Neural cell (in vitro differentiated cells): ENCODE measurements around the gene DEK. TPM values are rescaled to one million over a fixed set of nuclear protein-coding genes. Genes with fewer than 3 reads are reported as not detected.

ENCODE experiments used
- H2AFZ ChIP-seq: fragments of 200-600, 300-800 bp; sonication (generic), shearing (Covaris generic); 2 replicates; pipeline ENCODE4 v1.6.0; 2014; ENCODE audit warnings: low read depth, mild to moderate bottlenecking, antibody characterized with exemption, low read length, moderate library complexity
- H3F3A ChIP-seq: fragments of 200-600 bp; shearing (Covaris generic); 2 replicates; pipeline ENCODE4 v1.6.1; 2016; ENCODE audit warnings: mild to moderate bottlenecking, moderate library complexity, mixed read lengths, antibody characterized with exemption, low read length; ENCODE audit not compliant: insufficient read depth, poor library complexity, severe bottlenecking
- H3K27ac ChIP-seq: fragments of 200-600, 300-800 bp; sonication (generic), shearing (Covaris generic); 2 replicates; pipeline ENCODE4 v1.5.1; 2014; ENCODE audit warnings: mild to moderate bottlenecking, low read length, moderate library complexity
- H3K27me3 ChIP-seq: fragments of 300-800, 200-600 bp; sonication (generic), shearing (Covaris generic); 2 replicates; pipeline ENCODE4 v1.6.0; 2014; ENCODE audit warnings: mild to moderate bottlenecking, low read depth, low read length, moderate library complexity; ENCODE audit not compliant: insufficient read depth
- H3K36me3 ChIP-seq: fragments of 300-800, 200-600 bp; sonication (generic), shearing (Covaris generic); 2 replicates; pipeline ENCODE4 v1.5.1; 2014; ENCODE audit warnings: mild to moderate bottlenecking, antibody characterized with exemption, low read length, moderate library complexity; ENCODE audit not compliant: insufficient read depth
- H3K4me2 ChIP-seq: fragments of 300-800, 200-600 bp; sonication (generic), shearing (Covaris generic); 2 replicates; pipeline ENCODE4 v1.6.0; 2014; ENCODE audit warnings: mild to moderate bottlenecking, low read length
- H3K4me3 ChIP-seq: fragments of 300-800, 200-600 bp; sonication (generic), shearing (Covaris generic); 2 replicates; pipeline ENCODE4 v1.5.1; 2014; ENCODE audit warnings: mild to moderate bottlenecking, low read length, moderate library complexity
- H3K79me2 ChIP-seq: fragments of 200-600 bp; shearing (Covaris generic); replicated peaks from 2 replicates; pipeline ENCODE4 v1.6.0; 2014; ENCODE audit warnings: mild to moderate bottlenecking, low read length, moderate library complexity; ENCODE audit not compliant: insufficient read depth
- H3K9ac ChIP-seq: fragments of 300-800, 200-600 bp; sonication (generic), shearing (Covaris generic); 2 replicates; pipeline ENCODE4 v1.6.1; 2016; ENCODE audit warnings: mild to moderate bottlenecking, low read length, mixed read lengths
- H3K9me2 ChIP-seq: fragments of 200-600 bp; shearing (Covaris generic); 2 replicates; pipeline ENCODE4 v1.6.1; 2016; ENCODE audit warnings: mild to moderate bottlenecking, low read length, mixed read lengths; ENCODE audit not compliant: insufficient read depth
- H3K9me3 ChIP-seq: fragments of 200-600, 300-800 bp; sonication (generic), shearing (Covaris generic); 2 replicates; pipeline ENCODE4 v1.6.1; 2016; ENCODE audit warnings: mild to moderate bottlenecking, mixed run types, low read length, moderate library complexity, mixed read lengths
- H4K20me1 ChIP-seq: fragments of 200-600 bp; shearing (Covaris generic); 2 replicates; pipeline ENCODE4 v1.6.1; 2016; ENCODE audit warnings: mild to moderate bottlenecking, mixed run types; ENCODE audit not compliant: insufficient read depth
- EP300 ChIP-seq: fragments of 450-650 bp; conservative IDR thresholded peaks from 2 replicates; pipeline ENCODE4 v1.6.1; 2014; ENCODE audit warnings: antibody characterized with exemption, mild to moderate bottlenecking, moderate library complexity; ENCODE audit not compliant: poor library complexity, severe bottlenecking
- EZH2 ChIP-seq: fragments of 200-600, 300-800 bp; shearing (Covaris generic), sonication (generic); IDR thresholded peaks from 2 replicates; pipeline ENCODE4 v1.6.1; 2014; ENCODE audit warnings: antibody characterized with exemption, low read length, borderline replicate concordance, mild to moderate bottlenecking; ENCODE audit not compliant: insufficient read depth, poor library complexity, severe bottlenecking
- MXI1 ChIP-seq: fragments of 450-650 bp; conservative IDR thresholded peaks from 2 replicates; pipeline ENCODE4 v1.6.1; 2014; ENCODE audit warnings: antibody characterized with exemption, mild to moderate bottlenecking; ENCODE audit not compliant: poor library complexity, severe bottlenecking
- POLR2AphosphoS5 ChIP-seq: IDR thresholded peaks from 2 replicates; pipeline ENCODE4 v1.6.1; 2012
- RAD21 ChIP-seq: fragments of 450-650 bp; conservative IDR thresholded peaks from 2 replicates; pipeline ENCODE4 v1.6.1; 2014; ENCODE audit warnings: antibody characterized with exemption, mild to moderate bottlenecking, moderate library complexity
- SMC3 ChIP-seq: fragments of 450-650 bp; conservative IDR thresholded peaks from 2 replicates; pipeline ENCODE4 v1.6.1; 2014; ENCODE audit warnings: antibody characterized with exemption, mild to moderate bottlenecking, moderate library complexity; ENCODE audit not compliant: poor library complexity
- TAF1 ChIP-seq: IDR thresholded peaks from 2 replicates; pipeline ENCODE4 v1.6.1; 2012; ENCODE audit warnings: low read depth
- polyA plus RNA-seq: library from polyadenylated mRNA; depleted of rRNA; stranded (reverse); fragments of >200 nt; gene quantifications from 2 replicates; pipeline ENCODE4 v1.2.3, GENCODE V29; 2014
- TF ChIP-seq, protein P1 (sequence below): IDR thresholded peaks from 2 replicates; pipeline ENCODE4 v1.6.1; 2012; ENCODE audit warnings: borderline replicate concordance
- TF ChIP-seq, protein P2 (sequence below): fragments of 450-650 bp; IDR thresholded peaks from 2 replicates; pipeline ENCODE4 v1.5.1; 2014; ENCODE audit warnings: antibody characterized with exemption, mild to moderate bottlenecking, moderate library complexity; ENCODE audit not compliant: poor library complexity, severe bottlenecking

Gene DEK
- polyA plus RNA-seq, 1 donor from 2014 or later, result 94.3 TPM

DNA sequence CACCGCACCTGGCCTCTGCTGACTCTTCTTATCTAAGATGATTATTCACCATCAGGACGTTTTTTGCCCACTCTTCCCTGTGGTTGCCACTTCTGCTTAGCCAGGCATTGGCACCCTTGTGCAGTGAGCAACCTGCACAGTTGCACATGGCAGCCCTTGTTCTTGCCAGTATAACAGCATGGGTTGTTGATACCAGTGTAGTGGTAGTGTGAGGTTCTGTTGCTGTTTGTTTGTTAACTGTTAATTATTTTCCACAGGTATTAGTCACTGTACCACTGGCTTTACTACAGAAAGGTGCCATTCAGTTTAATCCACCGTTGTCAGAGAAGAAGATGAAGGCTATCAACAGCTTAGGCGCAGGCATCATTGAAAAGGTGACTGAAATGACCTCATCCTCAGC is 52.1 kb downstream of the DEK start:
- Histone ChIP-seq H3K9me3 (no peaks in the 10 kb centered on the region), H3K9ac (no peak overlapping the region), H3K9me2 (no peaks in the 10 kb centered on the region)

DNA sequence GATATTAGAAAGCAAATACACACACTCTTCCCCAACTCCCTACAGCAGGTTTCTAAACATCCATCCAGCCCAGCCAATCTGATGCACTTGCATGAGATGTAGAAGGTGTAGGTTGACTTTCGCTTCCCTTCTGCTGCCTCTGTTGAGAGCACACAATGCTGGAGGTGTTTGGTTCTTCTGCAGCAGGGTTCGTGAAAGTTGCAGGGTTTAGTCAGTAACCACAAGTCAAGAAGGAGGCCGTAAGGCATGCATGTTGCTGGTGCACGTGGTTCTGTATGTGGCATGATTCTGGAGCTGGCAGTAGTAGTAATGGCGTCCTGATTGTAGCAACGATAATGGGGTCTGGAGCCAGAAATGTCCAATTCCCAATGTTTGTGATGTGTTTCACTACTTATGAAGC is 53.0 kb downstream of the DEK start:
- Histone ChIP-seq H3K27me3 (no peaks in the 10 kb centered on the region), H3K9me2 (no peaks in the 10 kb centered on the region), H3K9ac (no peak overlapping the region), H3K4me2 (no peak overlapping the region), H2AFZ (no peak overlapping the region), H3K36me3 (peaks cover 5% of the 10 kb centered on the region), H3K79me2 (no peaks in the 10 kb centered on the region), H4K20me1 (no peaks in the 10 kb centered on the region), H3K9me3 (no peaks in the 10 kb centered on the region), H3F3A (no peaks in the 10 kb centered on the region), H3K27ac (no peak overlapping the region), H3K4me3 (no peak overlapping the region)
- TF ChIP-seq TAF1, result no peak

More for the DNA sequence above, 52.1 kb downstream of the DEK start:
- Histone ChIP-seq H3K79me2 (no peaks in the 10 kb centered on the region), H3K36me3 (no peaks in the 10 kb centered on the region), H3K27me3 (no peaks in the 10 kb centered on the region), H3F3A (no peaks in the 10 kb centered on the region), H2AFZ (no peak overlapping the region), H3K27ac (no peak overlapping the region), H4K20me1 (no peaks in the 10 kb centered on the region), H3K4me3 (no peak overlapping the region), H3K4me2 (no peak overlapping the region)
- TF ChIP-seq EZH2 (no peak), TAF1 (no peak), MXI1 (no peak), RAD21 (no peak), SMC3 (no peak), POLR2AphosphoS5 (no peak), EP300 (no peak)
- TF ChIP-seq, protein P1, sequence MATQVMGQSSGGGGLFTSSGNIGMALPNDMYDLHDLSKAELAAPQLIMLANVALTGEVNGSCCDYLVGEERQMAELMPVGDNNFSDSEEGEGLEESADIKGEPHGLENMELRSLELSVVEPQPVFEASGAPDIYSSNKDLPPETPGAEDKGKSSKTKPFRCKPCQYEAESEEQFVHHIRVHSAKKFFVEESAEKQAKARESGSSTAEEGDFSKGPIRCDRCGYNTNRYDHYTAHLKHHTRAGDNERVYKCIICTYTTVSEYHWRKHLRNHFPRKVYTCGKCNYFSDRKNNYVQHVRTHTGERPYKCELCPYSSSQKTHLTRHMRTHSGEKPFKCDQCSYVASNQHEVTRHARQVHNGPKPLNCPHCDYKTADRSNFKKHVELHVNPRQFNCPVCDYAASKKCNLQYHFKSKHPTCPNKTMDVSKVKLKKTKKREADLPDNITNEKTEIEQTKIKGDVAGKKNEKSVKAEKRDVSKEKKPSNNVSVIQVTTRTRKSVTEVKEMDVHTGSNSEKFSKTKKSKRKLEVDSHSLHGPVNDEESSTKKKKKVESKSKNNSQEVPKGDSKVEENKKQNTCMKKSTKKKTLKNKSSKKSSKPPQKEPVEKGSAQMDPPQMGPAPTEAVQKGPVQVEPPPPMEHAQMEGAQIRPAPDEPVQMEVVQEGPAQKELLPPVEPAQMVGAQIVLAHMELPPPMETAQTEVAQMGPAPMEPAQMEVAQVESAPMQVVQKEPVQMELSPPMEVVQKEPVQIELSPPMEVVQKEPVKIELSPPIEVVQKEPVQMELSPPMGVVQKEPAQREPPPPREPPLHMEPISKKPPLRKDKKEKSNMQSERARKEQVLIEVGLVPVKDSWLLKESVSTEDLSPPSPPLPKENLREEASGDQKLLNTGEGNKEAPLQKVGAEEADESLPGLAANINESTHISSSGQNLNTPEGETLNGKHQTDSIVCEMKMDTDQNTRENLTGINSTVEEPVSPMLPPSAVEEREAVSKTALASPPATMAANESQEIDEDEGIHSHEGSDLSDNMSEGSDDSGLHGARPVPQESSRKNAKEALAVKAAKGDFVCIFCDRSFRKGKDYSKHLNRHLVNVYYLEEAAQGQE, result no peak
- TF ChIP-seq, protein P2, sequence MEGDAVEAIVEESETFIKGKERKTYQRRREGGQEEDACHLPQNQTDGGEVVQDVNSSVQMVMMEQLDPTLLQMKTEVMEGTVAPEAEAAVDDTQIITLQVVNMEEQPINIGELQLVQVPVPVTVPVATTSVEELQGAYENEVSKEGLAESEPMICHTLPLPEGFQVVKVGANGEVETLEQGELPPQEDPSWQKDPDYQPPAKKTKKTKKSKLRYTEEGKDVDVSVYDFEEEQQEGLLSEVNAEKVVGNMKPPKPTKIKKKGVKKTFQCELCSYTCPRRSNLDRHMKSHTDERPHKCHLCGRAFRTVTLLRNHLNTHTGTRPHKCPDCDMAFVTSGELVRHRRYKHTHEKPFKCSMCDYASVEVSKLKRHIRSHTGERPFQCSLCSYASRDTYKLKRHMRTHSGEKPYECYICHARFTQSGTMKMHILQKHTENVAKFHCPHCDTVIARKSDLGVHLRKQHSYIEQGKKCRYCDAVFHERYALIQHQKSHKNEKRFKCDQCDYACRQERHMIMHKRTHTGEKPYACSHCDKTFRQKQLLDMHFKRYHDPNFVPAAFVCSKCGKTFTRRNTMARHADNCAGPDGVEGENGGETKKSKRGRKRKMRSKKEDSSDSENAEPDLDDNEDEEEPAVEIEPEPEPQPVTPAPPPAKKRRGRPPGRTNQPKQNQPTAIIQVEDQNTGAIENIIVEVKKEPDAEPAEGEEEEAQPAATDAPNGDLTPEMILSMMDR, result no peak

DNA sequence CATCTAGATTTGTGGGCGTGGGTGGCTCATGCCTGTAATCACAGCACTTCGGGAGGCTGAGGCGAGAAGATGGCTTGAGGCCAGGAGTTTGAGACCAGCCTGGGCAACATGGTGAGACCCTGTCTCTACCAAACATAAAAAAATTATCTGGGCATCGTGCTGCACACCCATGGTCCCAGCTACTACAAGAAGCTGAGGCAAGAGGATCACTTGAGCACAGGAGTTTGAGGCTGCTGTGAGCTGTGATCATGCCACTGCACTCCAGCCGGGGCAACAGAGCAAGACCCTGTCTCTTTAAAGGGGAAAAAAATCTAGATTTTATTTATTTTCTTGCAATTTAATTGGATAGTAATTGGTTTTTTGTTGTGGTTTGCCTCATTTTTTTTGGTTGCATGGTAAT is 53.6 kb downstream of the DEK start:
- H3K9me3 ChIP-seq, result no peaks in the 10 kb centered on the region
- peaks cover 5% of the 10 kb centered on the region for H3K36me3 ChIP-seq
- TF ChIP-seq SMC3 (no peak), POLR2AphosphoS5 (no peak), EZH2 (no peak)
- no peaks in the 10 kb centered on the region for H3K79me2 ChIP-seq
- no peaks in the 10 kb centered on the region for H3K9me2 ChIP-seq
- no peaks in the 10 kb centered on the region for H4K20me1 ChIP-seq
- H3K27me3 ChIP-seq, result no peaks in the 10 kb centered on the region
- no peaks in the 10 kb centered on the region for H3F3A ChIP-seq
- H3K4me2 ChIP-seq, result no peak overlapping the region
- H3K9ac ChIP-seq, result no peak overlapping the region
- no peak overlapping the region for H2AFZ ChIP-seq
- no peak overlapping the region for H3K4me3 ChIP-seq
- no peak overlapping the region for H3K27ac ChIP-seq
